Measurements from ENCODE around the gene QPCT. TPM values are rescaled to one million over a fixed set of nuclear protein-coding genes. Genes with fewer than 3 reads are reported as not detected.

Gene QPCT
- total RNA-seq, 1 experiment from 2014 or later = not detected

GRCh38 chr2:37391711-37392110 lies 47.3 kb downstream of the QPCT start:
- Histone ChIP-seq H4K8ac (replicated peaks; ENCODE audit: insufficient read length, low read depth, low read length) (no peak overlapping the region), H2BK12ac (ENCODE audit: insufficient read length, low read depth, low read length) (no peak overlapping the region), H3K56ac (ENCODE audit: insufficient read length, low read depth, low read length) (no peak overlapping the region), H3K23ac (ENCODE audit: insufficient read length, low read depth, low read length) (no peak overlapping the region), H3K9me3 (ENCODE audit: control insufficient read depth, low read depth, low read length) (no peaks in the 10 kb centered on the region), H4K5ac (ENCODE audit: insufficient read length, low read depth, low read length) (no peak overlapping the region), H2BK5ac (ENCODE audit: insufficient read length, low read length) (no peak overlapping the region), H3K23me2 (ENCODE audit: insufficient read length, low read depth, low read length, poor library complexity, severe bottlenecking) (no peaks in the 10 kb centered on the region), H3K4ac (ENCODE audit: low read depth, low read length) (no peak overlapping the region), H2BK15ac (ENCODE audit: low read depth, low read length) (no peak overlapping the region), H4K20me1 (ENCODE audit: control insufficient read depth, insufficient read depth, insufficient read length) (no peaks in the 10 kb centered on the region), H2BK120ac (ENCODE audit: low read depth, low read length, poor library complexity, severe bottlenecking) (no peak overlapping the region), H3K79me1 (ENCODE audit: insufficient read depth, low read depth, low read length, poor library complexity, severe bottlenecking) (no peaks in the 10 kb centered on the region), H2AFZ (ENCODE audit: low read length) (no peak overlapping the region), H3K9ac (ENCODE audit: extremely low read depth, insufficient read length, low read length) (no peak overlapping the region), H2BK20ac (ENCODE audit: low read depth, low read length, poor library complexity, severe bottlenecking) (no peak overlapping the region), H3K79me2 (ENCODE audit: insufficient read depth, low read length) (no peaks in the 10 kb centered on the region), H3K14ac (ENCODE audit: insufficient read depth, low read length) (no peak overlapping the region), H3K27me3 (ENCODE audit: insufficient read depth, low read length) (no peaks in the 10 kb centered on the region), H3T11ph (ENCODE audit: low read length) (no peak overlapping the region), H3K4me1 (ENCODE audit: insufficient read depth, low read length) (peaks cover 10% of the 10 kb centered on the region; the same call in 1 of the 2 replicates), H3K4me2 (ENCODE audit: insufficient read depth, insufficient read length, low read length) (no peak overlapping the region), H3K27ac (ENCODE audit: insufficient read length, low read depth, low read length) (no peak overlapping the region), H3K18ac (ENCODE audit: insufficient read length, low read depth, low read length) (no peak overlapping the region), H4K91ac (ENCODE audit: insufficient read length, low read depth, low read length) (no peak overlapping the region), H2AK5ac (ENCODE audit: insufficient read length, low read length) (no peak overlapping the region)
- DNase-seq = no peak
- Mint-ChIP-seq H3K4me1 (peaks cover 22 to 24% of the 10 kb centered on the region in 2 experiments), H3K27me3 (ENCODE audit: low read depth) (no peaks in the 10 kb centered on the region), H3K9me3 (no peaks in the 10 kb centered on the region), H3K36me3 (ENCODE audit: insufficient read depth in 1 of 3, low read depth in 3 of 3) (peaks cover 0 to 2% (median 2%) of the 10 kb centered on the region in 3 experiments; a peak in 2 of 7 replicates), H3K4me3 (no peak overlapping the region), H3K27ac (no peak overlapping the region)
- WGBS (ENCODE audit: extremely low coverage, insufficient read length, low lambda C conversion rate) = no CpG with 5 or more reads among the region's 8 CpGs
- TF ChIP-seq CTCF (conservative IDR thresholded peaks at IDR 0.05) = no peak

Data from H9 (cell line).